CD4-positive, CD25-positive, alpha-beta regulatory T cell (primary cell): Measurements from ENCODE around the gene PRRX1. TPM values are rescaled to one million over a fixed set of nuclear protein-coding genes. Genes with fewer than 3 reads are reported as not detected.

Experiments
- ATAC-seq, 2 donors: fragments of 150-1000 bp; cut with Tn5 transposase; one replicate each; pipeline ENCODE4 v1.10.0; 2021; ENCODE audit warnings: low read depth in 2 of 2, moderate number of reproducible peaks in 2 of 2, moderate library complexity in 1 of 2
- DNase-seq, 3 donors: peaks; one replicate each; pipeline versions ENCODE4 v3.0.0 to v3.0.0-alpha.2; 2012 to 2022; ENCODE audit warnings: mixed read lengths in 1 of 3
- H3K27ac ChIP-seq: one replicate; pipeline ENCODE4 v1.7.0; 2013; ENCODE audit warnings: mild to moderate bottlenecking, low read length; ENCODE audit not compliant: insufficient read depth, poor library complexity, severe bottlenecking
- H3K27me3 ChIP-seq: one replicate; pipeline ENCODE4 v1.7.0; 2013; ENCODE audit warnings: low read length; ENCODE audit not compliant: control insufficient read depth, insufficient read depth
- H3K36me3 ChIP-seq: one replicate; pipeline ENCODE4 v1.7.0; 2013; ENCODE audit warnings: mild to moderate bottlenecking, low read length, moderate library complexity; ENCODE audit not compliant: control insufficient read depth, insufficient read depth
- H3K4me1 ChIP-seq: 2 replicates; pipeline ENCODE4 v1.7.0; 2013; ENCODE audit warnings: mild to moderate bottlenecking, low read length; ENCODE audit not compliant: insufficient read depth, control insufficient read depth, poor library complexity, severe bottlenecking
- H3K4me3 ChIP-seq: one replicate; pipeline ENCODE4 v1.7.0; 2013; ENCODE audit warnings: low read depth, mild to moderate bottlenecking, low read length, moderate library complexity
- H3K9me3 ChIP-seq, 2 experiments: 1 replicate in 1 of 2; 2 replicates in 1 of 2; pipeline ENCODE4 v1.7.0; 2013; ENCODE audit warnings: low read length in 2 of 2, mild to moderate bottlenecking in 1 of 2, moderate library complexity in 1 of 2; ENCODE audit not compliant: control insufficient read depth in 2 of 2
- H3K27ac Mint-ChIP-seq, 3 donors: one replicate each; pipeline ENCODE4 v1.8.0; 2020 to 2022; ENCODE audit warnings: mild to moderate bottlenecking in 3 of 3, mixed read lengths in 3 of 3, moderate library complexity in 2 of 3
- H3K27me3 Mint-ChIP-seq: one replicate; pipeline ENCODE4 v1.8.0; 2022; ENCODE audit warnings: mild to moderate bottlenecking, mixed read lengths
- H3K36me3 Mint-ChIP-seq: one replicate; pipeline ENCODE4 v1.8.0; 2020; ENCODE audit warnings: mixed read lengths
- H3K4me1 Mint-ChIP-seq, 4 donors: one replicate each; pipeline ENCODE4 v1.8.0; 2020 to 2022; ENCODE audit warnings: mixed read lengths in 4 of 4, mild to moderate bottlenecking in 1 of 4
- H3K4me3 Mint-ChIP-seq, 4 donors: one replicate each; pipeline ENCODE4 v1.8.0; 2020 to 2022; ENCODE audit warnings: mild to moderate bottlenecking in 4 of 4, mixed read lengths in 4 of 4, moderate library complexity in 3 of 4
- H3K9me3 Mint-ChIP-seq, 7 donors: one replicate each; pipeline ENCODE4 v1.8.0; 2020 to 2022; ENCODE audit warnings: mixed read lengths in 7 of 7, mild to moderate bottlenecking in 3 of 7, moderate library complexity in 2 of 7
- polyA plus RNA-seq, 4 donors: library from polyadenylated mRNA; unstranded; fragments of 300-500 nt; fragmentation: Illumina TruSeq; gene quantifications; one replicate each; pipeline ENCODE4 v1.2.3, GENCODE V29; 2021
- total RNA-seq: library from RNA; stranded (reverse); gene quantifications from one replicate; pipeline ENCODE4 v1.2.3, GENCODE V29; 2022

PRRX1 gene
- total and polyA plus RNA-seq, 5 donors from 2014 or later: 0.11 to 1.3 TPM; not detected in 3

GRCh38 chr1:170730438-170730837, 66.5 kb downstream of the PRRX1 start:
- Mint-ChIP-seq H3K4me1 (no peaks in the 10 kb centered on the region), H3K9me3 (no peaks in the 10 kb centered on the region), H3K27me3 (peaks cover 6% of the 10 kb centered on the region), H3K27ac (no peak overlapping the region), H3K36me3 (no peaks in the 10 kb centered on the region), H3K4me3 (no peak overlapping the region)
- Histone ChIP-seq H3K36me3 (no peaks in the 10 kb centered on the region), H3K4me3 (no peak overlapping the region), H3K9me3 (no peaks in the 10 kb centered on the region), H3K27ac (no peak overlapping the region), H3K4me1 (no peaks in the 10 kb centered on the region), H3K27me3 (no peaks in the 10 kb centered on the region)
- DNase-seq (no peak), ATAC-seq (no peak)

GRCh38 chr1:170731566-170732251, 67.8 kb downstream of the PRRX1 start:
- Histone ChIP-seq H3K9me3 (no peaks in the 10 kb centered on the region), H3K4me3 (no peak overlapping the region), H3K27me3 (peaks cover 3% of the 10 kb centered on the region), H3K36me3 (no peaks in the 10 kb centered on the region), H3K4me1 (no peaks in the 10 kb centered on the region), H3K27ac (no peak overlapping the region)
- H3K27me3 Mint-ChIP-seq: peaks cover 13% of the 10 kb centered on the region
- H3K4me3 Mint-ChIP-seq: no peak overlapping the region
- no peak for ATAC-seq
- no peaks in the 10 kb centered on the region for H3K36me3 Mint-ChIP-seq
- H3K4me1 Mint-ChIP-seq: no peaks in the 10 kb centered on the region
- no peak overlapping the region for H3K27ac Mint-ChIP-seq
- peaks cover 0 to 2% (median 0%) of the 10 kb centered on the region in 7 donors for H3K9me3 Mint-ChIP-seq
- DNase-seq: peak in 1 of 3 donors; percentile 1

- no peaks in the 10 kb centered on the region for H3K36me3 Mint-ChIP-seq
- H3K4me3 ChIP-seq: no peak overlapping the region
- H3K4me1 ChIP-seq: no peaks in the 10 kb centered on the region
- peaks cover 13% of the 10 kb centered on the region for H3K27me3 Mint-ChIP-seq
- no peak overlapping the region for H3K27ac ChIP-seq
- ATAC-seq (no peak), DNase-seq (no peak)
- H3K4me1 Mint-ChIP-seq: no peaks in the 10 kb centered on the region
- H3K9me3 ChIP-seq: no peaks in the 10 kb centered on the region
- no peaks in the 10 kb centered on the region for H3K36me3 ChIP-seq
- H3K9me3 Mint-ChIP-seq: peaks cover 0 to 2% (median 0%) of the 10 kb centered on the region in 7 donors
- H3K4me3 Mint-ChIP-seq: no peak overlapping the region
- H3K27ac Mint-ChIP-seq: no peak overlapping the region
- H3K27me3 ChIP-seq: peaks cover 3% of the 10 kb centered on the region
Measured at GRCh38 chr1:170732252-170732588, 68.3 kb downstream of the PRRX1 start.

DNA sequence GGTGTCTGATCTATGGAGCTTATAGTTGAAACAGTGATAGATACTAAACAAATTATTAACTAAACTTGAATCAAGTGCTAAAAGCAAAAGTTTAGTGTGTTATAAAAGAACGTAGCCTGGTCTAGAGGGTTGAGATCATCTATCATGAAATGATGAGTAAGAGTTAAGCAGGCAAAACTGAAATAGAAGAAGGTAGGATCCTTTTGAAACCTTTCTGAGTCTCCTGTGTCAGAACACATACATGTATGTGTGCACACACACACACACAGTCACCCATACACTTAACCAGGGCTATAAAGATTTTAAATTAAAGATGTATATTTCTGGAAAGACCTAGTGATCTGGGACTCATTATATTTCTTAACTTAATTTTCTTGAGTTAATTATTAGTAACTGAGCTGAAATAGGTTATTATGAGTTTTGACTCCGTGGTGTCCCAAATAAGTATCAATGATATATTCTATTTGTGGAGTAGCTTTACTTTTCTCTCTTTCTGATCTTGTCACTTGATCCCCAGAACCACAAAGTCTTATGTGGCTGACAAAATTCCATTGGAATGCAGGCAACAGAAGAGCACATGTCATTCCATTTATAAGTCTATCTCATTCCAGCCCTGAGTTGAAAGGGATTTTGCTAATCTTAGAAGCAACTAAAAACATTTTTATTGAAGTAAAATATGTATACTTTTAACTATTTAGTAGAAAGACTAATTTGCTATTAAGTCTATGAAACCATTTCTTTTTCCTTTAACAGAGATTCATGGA, 70.7 kb downstream of the PRRX1 start:
- peaks cover 0 to 2% (median 0%) of the 10 kb centered on the region in 7 donors for H3K9me3 Mint-ChIP-seq
- Histone ChIP-seq H3K4me3 (no peak overlapping the region), H3K9me3 (no peaks in the 10 kb centered on the region), H3K27me3 (peaks cover 3% of the 10 kb centered on the region), H3K4me1 (no peaks in the 10 kb centered on the region), H3K27ac (no peak overlapping the region), H3K36me3 (no peaks in the 10 kb centered on the region)
- no peaks in the 10 kb centered on the region for H3K36me3 Mint-ChIP-seq
- peaks cover 13% of the 10 kb centered on the region for H3K27me3 Mint-ChIP-seq
- ATAC-seq (no peak), DNase-seq (no peak)
- H3K4me1 Mint-ChIP-seq: no peaks in the 10 kb centered on the region
- H3K27ac Mint-ChIP-seq: no peak overlapping the region
- H3K4me3 Mint-ChIP-seq: no peak overlapping the region

DNA sequence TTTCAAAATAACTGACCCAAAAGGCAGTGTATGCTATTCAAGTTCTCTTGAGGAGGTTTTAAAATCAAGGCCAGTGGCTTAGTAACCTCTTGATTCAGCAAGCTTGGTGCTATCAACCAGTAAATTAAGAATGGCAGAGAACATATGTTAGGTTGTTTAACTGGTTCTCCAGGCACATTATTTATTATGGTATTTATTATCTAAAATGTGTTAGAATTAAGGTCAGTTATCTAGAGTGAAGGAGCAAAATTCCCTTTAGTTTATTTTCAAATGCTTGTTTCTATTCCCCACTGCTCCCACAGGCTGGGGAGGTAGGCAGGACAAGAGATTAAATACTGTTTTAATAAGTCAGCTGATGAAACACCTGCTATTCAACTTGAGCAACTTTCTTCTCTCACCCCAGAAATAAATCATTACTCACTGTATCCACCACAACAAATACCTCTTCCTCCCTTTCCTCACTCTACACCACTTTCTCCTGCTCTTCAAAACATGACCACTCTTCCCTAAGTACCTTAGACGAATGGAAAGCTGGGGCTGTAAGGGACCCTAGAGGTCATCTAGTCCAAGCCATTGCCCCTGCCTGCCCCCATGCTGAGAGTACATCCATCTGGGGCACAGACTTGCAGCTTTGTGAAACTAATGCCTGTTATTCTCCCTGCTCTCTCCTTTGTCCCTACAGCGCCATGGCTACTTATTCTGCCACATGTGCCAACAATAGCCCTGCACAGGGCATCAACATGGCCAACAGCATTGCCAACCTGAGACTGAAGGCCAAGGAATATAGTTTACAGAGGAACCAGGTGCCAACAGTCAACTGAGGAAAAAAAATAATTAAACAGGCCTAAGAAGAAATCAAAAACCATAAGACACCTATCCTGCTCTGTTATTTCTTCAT, 71.7 kb downstream of the PRRX1 start:
- no peak for DNase-seq
- no peaks in the 10 kb centered on the region for H3K36me3 ChIP-seq
- Mint-ChIP-seq H3K27me3 (peaks cover 13% of the 10 kb centered on the region), H3K4me3 (no peak overlapping the region), H3K4me1 (no peaks in the 10 kb centered on the region), H3K9me3 (peaks cover 0 to 7% (median 0%) of the 10 kb centered on the region in 7 donors), H3K36me3 (no peaks in the 10 kb centered on the region), H3K27ac (no peak overlapping the region)
- H3K27me3 ChIP-seq: peaks cover 3% of the 10 kb centered on the region
- ATAC-seq: no peak
- H3K27ac ChIP-seq: no peak overlapping the region
- H3K4me3 ChIP-seq: no peak overlapping the region
- H3K4me1 ChIP-seq: no peaks in the 10 kb centered on the region
- no peaks in the 10 kb centered on the region for H3K9me3 ChIP-seq

DNA sequence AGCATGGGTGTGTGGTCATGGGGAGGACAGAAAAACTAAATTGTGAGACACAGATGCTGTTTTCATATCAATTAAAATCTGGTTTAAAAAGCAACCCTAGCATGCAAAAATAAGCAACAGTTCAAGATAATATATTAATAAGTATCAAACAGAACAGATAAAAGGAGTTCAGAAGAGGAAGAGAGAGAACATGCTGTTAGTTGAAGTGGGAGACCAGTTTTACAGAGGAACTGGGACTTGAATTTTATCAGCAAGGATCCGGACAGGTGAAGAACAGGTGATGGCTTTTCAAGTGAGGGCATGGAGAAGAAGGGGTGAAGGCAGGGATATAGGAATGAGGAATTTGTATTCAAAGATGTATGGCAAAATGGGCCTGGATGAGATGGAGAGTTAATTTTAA, 75.9 kb downstream of the PRRX1 start:
- H3K27me3 Mint-ChIP-seq: peaks cover 6% of the 10 kb centered on the region

GRCh38 chr1:170741678-170742077, 77.7 kb downstream of the PRRX1 start:
- no peaks in the 10 kb centered on the region for H3K9me3 ChIP-seq
- Mint-ChIP-seq H3K4me3 (no peak overlapping the region), H3K27me3 (peaks cover 4% of the 10 kb centered on the region)

More for the DNA sequence above, 75.9 kb downstream of the PRRX1 start:
- no peak overlapping the region for H3K4me3 ChIP-seq
- no peak overlapping the region for H3K27ac ChIP-seq
- no peaks in the 10 kb centered on the region for H3K9me3 ChIP-seq
- H3K36me3 ChIP-seq: no peaks in the 10 kb centered on the region
- ATAC-seq: no peak
- Mint-ChIP-seq H3K27ac (no peak overlapping the region), H3K36me3 (no peaks in the 10 kb centered on the region), H3K4me1 (no peaks in the 10 kb centered on the region), H3K4me3 (no peak overlapping the region), H3K9me3 (peaks cover 0 to 11% (median 7%) of the 10 kb centered on the region in 7 donors)
- DNase-seq: no peak
- peaks cover 3% of the 10 kb centered on the region for H3K27me3 ChIP-seq
- no peaks in the 10 kb centered on the region for H3K4me1 ChIP-seq

More at GRCh38 chr1:170741678-170742077, 77.7 kb downstream of the PRRX1 start:
- H3K27me3 ChIP-seq: no peaks in the 10 kb centered on the region
- H3K36me3 ChIP-seq: no peaks in the 10 kb centered on the region
- Mint-ChIP-seq H3K9me3 (peaks cover 0 to 11% (median 7%) of the 10 kb centered on the region in 7 donors), H3K27ac (no peak overlapping the region), H3K36me3 (no peaks in the 10 kb centered on the region), H3K4me1 (no peaks in the 10 kb centered on the region)
- DNase-seq (no peak), ATAC-seq (no peak)
- H3K27ac ChIP-seq: no peak overlapping the region
- no peak overlapping the region for H3K4me3 ChIP-seq
- no peaks in the 10 kb centered on the region for H3K4me1 ChIP-seq
